Fibroblast of skin of left quadriceps (primary cell): ENCODE results near the gene MTA3.
"Not testable (repeated sequence)": the region's sequence is repeated elsewhere in the genome, so short reads cannot be mapped to it uniquely, and the experiment has no call there.

Experiments used
- DNase-seq, 2 experiments: peaks; one replicate each; pipeline ENCODE4 v3.0.0-alpha.2; 2013; ENCODE audit warnings: low read depth in 2 of 2

The MTA3 gene

GRCh38 chr2:42731316-42731715, 162.9 kb downstream of the MTA3 start:
- not testable (repeated sequence) for DNase-seq

- no peak for DNase-seq
Observed at GRCh38 chr2:42733852-42734251, 165.4 kb downstream of the MTA3 start.

- DNase-seq: no peak
Observed at GRCh38 chr2:42736598-42737322, 168.3 kb downstream of the MTA3 start.

GRCh38 chr2:42741140-42741539, 172.7 kb downstream of the MTA3 start:
- no peak for DNase-seq

- no peak for DNase-seq
Observed at GRCh38 chr2:42742740-42743658, 174.6 kb downstream of the MTA3 start.

- DNase-seq: no peak
Observed at GRCh38 chr2:42743659-42743990, 175.2 kb downstream of the MTA3 start.

GRCh38 chr2:42744545-42745082, 176.2 kb downstream of the MTA3 start:
- DNase-seq: no peak

GRCh38 chr2:42747422-42747821, 179.0 kb downstream of the MTA3 start:
- DNase-seq: no peak

- DNase-seq: no peak
Observed at GRCh38 chr2:42748840-42749239, 180.4 kb downstream of the MTA3 start.

GRCh38 chr2:42752314-42752713, 183.9 kb downstream of the MTA3 start:
- no peak for DNase-seq

GRCh38 chr2:42752816-42753813, 184.7 kb downstream of the MTA3 start:
- DNase-seq: no peak

- no peak for DNase-seq
Observed at GRCh38 chr2:42754021-42754775, 185.8 kb downstream of the MTA3 start.

GRCh38 chr2:42754776-42755140, 186.3 kb downstream of the MTA3 start:
- DNase-seq: no peak

GRCh38 chr2:42755191-42755880, 186.9 kb downstream of the MTA3 start:
- peak; percentile 27 to 40 for DNase-seq

GRCh38 chr2:42756150-42756775, 187.8 kb downstream of the MTA3 start:
- no peak for DNase-seq

- no peak for DNase-seq
Observed at GRCh38 chr2:42756966-42757513, 188.6 kb downstream of the MTA3 start.

GRCh38 chr2:42757981-42758740, 189.7 kb downstream of the MTA3 start:
- no peak for DNase-seq

GRCh38 chr2:42758751-42759150, 190.3 kb downstream of the MTA3 start:
- DNase-seq: no peak

- DNase-seq: no peak
Observed at GRCh38 chr2:42761554-42761953, 193.1 kb downstream of the MTA3 start.
